Sigmoid colon (tissue), 7 donors: ENCODE measurements around the gene ARHGAP6. TPM values are rescaled to one million over a fixed set of nuclear protein-coding genes. Genes with fewer than 3 reads are reported as not detected.

Source experiments
- DNase-seq: peaks from one replicate; pipeline ENCODE4 v3.0.0-alpha.2; 2019
- H3K27ac ChIP-seq, 4 donors: fragments of 200-600 bp; sonication (generic); one replicate each; pipeline ENCODE4 v1.5.1; 2016 to 2019; ENCODE audit warnings: mild to moderate bottlenecking in 1 of 4
- H3K27me3 ChIP-seq, 3 donors: fragments of 200-600 bp; sonication (generic); one replicate each; pipeline ENCODE4 v1.5.1; 2019; ENCODE audit warnings: mild to moderate bottlenecking in 1 of 3
- H3K36me3 ChIP-seq, 4 donors: fragments of 200-600 bp; sonication (generic); one replicate each; pipeline ENCODE4 v1.5.1; 2016 to 2019
- H3K4me1 ChIP-seq, 4 donors: fragments of 200-600 bp; sonication (generic); one replicate each; pipeline ENCODE4 v1.5.1; 2017 to 2019
- H3K4me3 ChIP-seq, 4 donors: fragments of 200-600 bp; sonication (generic); one replicate each; pipeline ENCODE4 v1.5.1; 2017 to 2019; ENCODE audit warnings: mild to moderate bottlenecking in 2 of 4, moderate library complexity in 1 of 4
- H3K9me3 ChIP-seq, 4 donors: fragments of 200-600 bp in 3 of 4; sonication (generic) in 3 of 4; one replicate each; pipeline versions ENCODE4 v1.5.1 to v1.6.1; 2013 to 2019
- EP300 ChIP-seq, 4 donors: sonication (generic); formaldehyde crosslinking; IDR thresholded peaks; one replicate each; pipeline ENCODE4 v1.6.1; 2017; ENCODE audit warnings: antibody characterized with exemption in 4 of 4
- POLR2A ChIP-seq, 2 donors: fragments of 450-650 bp; IDR thresholded peaks; one replicate each; pipeline ENCODE4 v1.6.1; 2016; ENCODE audit warnings: antibody characterized with exemption in 2 of 2, mild to moderate bottlenecking in 2 of 2, moderate library complexity in 2 of 2
- POLR2AphosphoS5 ChIP-seq, 4 donors: sonication (generic); formaldehyde crosslinking; IDR thresholded peaks; one replicate each; pipeline ENCODE4 v1.6.1; 2017; ENCODE audit warnings: antibody characterized with exemption in 4 of 4
- WGBS, 2 donors: extraction: QIAGEN DNeasy Blood & Tissue Kit; methylation state at CpG; one replicate each; pipeline ENCODE4 v1.1.7; 2013; 5-methylcytosine and 5-hydroxymethylcytosine counted together
- intact Hi-C: fragments of 100-400 bp; cut with DNase I; formaldehyde crosslinking; loops from one replicate; pipeline ENCODE4 v1.15.1; 2023
- polyA plus RNA-seq, 3 donors: library from polyadenylated mRNA; stranded (reverse); fragments of 200-250 nt; gene quantifications; one replicate each; pipeline ENCODE4 v1.2.3, GENCODE V29; 2013
- total RNA-seq, 4 donors: library from RNA; depleted of rRNA; stranded (reverse); fragments of >200 nt; gene quantifications; one replicate each; pipeline ENCODE4 v1.1.0, GENCODE V29; 2016
- TF ChIP-seq, protein P1 (sequence below), 4 experiments: fragments of 450-650 bp in 3 of 4; fragments of 200-600 bp in 1 of 4; IDR thresholded peaks; one replicate each; pipeline ENCODE4 v1.5.1; 2016 to 2019; ENCODE audit warnings: antibody characterized with exemption in 4 of 4, mild to moderate bottlenecking in 3 of 4, moderate library complexity in 2 of 4
- donor health status: healthy with polysubstance abuse.
- donor health status: Bipolar disorder and iron deficiency.
- donor health status: healthy.

The ARHGAP6 gene
- total and polyA plus RNA-seq, 7 donors = 1.4 to 47.6 (median 36.2) TPM

DNA sequence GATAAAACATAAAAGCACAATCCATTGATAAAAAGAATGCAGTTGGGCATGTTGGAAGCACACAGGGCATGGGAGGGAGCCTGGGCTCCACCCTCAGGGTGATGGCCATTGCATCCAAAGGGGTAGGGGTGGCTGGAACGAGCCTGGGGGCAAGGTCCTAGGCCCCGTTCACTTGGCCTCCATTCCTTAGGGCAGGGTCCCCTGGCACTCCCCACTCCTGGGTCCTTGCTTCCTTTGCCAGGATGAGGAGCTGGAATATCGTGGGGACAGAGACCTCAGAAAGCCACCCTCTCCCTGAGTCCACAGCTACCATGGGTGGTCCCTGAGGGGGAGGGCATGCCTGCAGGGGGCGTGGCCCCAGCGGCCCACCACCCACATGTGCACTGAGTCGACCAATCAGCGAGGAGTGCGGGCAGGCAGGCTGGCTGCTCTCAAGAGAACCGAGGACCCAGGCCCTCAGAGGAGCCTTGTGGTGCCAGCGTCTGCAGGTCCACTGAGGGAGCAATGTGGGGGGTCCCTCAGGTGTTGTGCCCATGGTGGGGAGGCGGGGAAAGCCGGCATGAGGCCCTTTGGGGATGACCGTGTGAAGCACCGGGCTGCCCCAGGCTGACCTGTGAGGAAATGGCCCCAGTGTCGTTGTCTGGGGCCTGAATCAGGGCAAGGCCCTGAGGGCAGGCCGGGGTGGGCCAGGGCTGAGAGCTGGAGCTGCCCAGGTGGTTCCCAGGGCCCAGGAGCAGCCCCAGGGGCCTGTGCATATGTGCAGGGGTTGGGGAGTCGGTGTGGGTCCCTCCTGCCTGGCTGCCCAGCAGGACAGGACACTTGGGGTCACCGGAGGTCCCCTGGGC, 451.2 kb downstream of the ARHGAP6 start:
- no peak overlapping the region for H3K4me3 ChIP-seq
- H3K27me3 ChIP-seq = no peaks in the 10 kb centered on the region
- no peaks in the 10 kb centered on the region for H3K9me3 ChIP-seq
- TF ChIP-seq POLR2A (IDR thresholded peaks at IDR 0.05) (no peak), POLR2AphosphoS5 (IDR thresholded peaks at IDR 0.05) (no peak), EP300 (IDR thresholded peaks at IDR 0.05) (no peak)
- TF ChIP-seq, protein P1, sequence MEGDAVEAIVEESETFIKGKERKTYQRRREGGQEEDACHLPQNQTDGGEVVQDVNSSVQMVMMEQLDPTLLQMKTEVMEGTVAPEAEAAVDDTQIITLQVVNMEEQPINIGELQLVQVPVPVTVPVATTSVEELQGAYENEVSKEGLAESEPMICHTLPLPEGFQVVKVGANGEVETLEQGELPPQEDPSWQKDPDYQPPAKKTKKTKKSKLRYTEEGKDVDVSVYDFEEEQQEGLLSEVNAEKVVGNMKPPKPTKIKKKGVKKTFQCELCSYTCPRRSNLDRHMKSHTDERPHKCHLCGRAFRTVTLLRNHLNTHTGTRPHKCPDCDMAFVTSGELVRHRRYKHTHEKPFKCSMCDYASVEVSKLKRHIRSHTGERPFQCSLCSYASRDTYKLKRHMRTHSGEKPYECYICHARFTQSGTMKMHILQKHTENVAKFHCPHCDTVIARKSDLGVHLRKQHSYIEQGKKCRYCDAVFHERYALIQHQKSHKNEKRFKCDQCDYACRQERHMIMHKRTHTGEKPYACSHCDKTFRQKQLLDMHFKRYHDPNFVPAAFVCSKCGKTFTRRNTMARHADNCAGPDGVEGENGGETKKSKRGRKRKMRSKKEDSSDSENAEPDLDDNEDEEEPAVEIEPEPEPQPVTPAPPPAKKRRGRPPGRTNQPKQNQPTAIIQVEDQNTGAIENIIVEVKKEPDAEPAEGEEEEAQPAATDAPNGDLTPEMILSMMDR (IDR thresholded peaks at IDR 0.05) = no peak
- intact Hi-C loops = no loop called here
- no peaks in the 10 kb centered on the region for H3K36me3 ChIP-seq
- H3K27ac ChIP-seq = no peak overlapping the region
- 90 to 91% methylated on average over 18 of the region's 18 CpGs for WGBS, 2 donors
- no peak for DNase-seq
- H3K4me1 ChIP-seq = no peaks in the 10 kb centered on the region

DNA sequence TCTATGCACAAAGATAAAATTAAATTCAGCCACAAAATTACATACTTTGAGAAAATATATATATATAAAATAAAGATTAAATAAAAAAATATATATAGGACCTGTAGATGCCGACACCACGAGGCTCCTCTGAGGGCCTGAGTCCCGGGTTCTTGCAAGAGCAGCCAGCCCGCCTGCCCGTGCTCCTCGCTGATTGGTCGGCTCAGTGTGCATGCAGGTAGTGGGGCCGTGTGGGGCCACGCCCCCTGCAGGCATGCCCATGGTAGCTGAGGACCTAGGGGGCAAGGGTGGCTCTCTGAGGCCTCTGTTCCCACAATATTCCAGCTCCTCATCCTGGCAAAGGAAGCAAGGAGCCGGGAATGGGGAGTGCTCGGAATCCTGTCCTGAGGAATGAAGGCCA, 453.0 kb downstream of the ARHGAP6 start:
- no peaks in the 10 kb centered on the region for H3K27me3 ChIP-seq
- TF ChIP-seq EP300 (IDR thresholded peaks at IDR 0.05) (no peak), POLR2AphosphoS5 (IDR thresholded peaks at IDR 0.05) (no peak), POLR2A (IDR thresholded peaks at IDR 0.05) (no peak)
- TF ChIP-seq, protein P1 (IDR thresholded peaks at IDR 0.05) = no peak
- H3K4me3 ChIP-seq = no peak overlapping the region
- no peak overlapping the region for H3K27ac ChIP-seq
- no peaks in the 10 kb centered on the region for H3K36me3 ChIP-seq
- intact Hi-C loops = no loop called here
- DNase-seq = no peak
- H3K9me3 ChIP-seq = no peaks in the 10 kb centered on the region
- 92 to 94% methylated on average over 11 of the region's 11 CpGs for WGBS, 2 donors
- no peaks in the 10 kb centered on the region for H3K4me1 ChIP-seq

DNA sequence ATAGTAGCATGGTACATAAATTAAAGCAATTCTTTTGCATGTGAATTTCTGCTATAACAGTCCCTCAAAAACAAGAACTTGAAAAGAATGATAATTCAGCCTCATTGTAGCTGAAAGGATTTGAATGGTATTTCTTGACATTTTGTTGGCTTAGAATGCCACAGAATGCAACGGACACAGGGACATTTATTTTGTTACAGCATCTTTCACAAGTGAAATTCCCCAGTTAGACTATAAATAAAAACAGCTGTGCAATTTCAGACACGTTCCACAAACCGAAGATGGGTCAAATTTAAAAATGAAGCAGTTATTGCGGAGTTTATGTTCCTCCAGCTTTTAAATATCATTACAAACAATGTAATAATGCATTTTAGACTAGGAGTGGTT, 455.3 kb downstream of the ARHGAP6 start:
- Histone ChIP-seq H3K4me1 (no peaks in the 10 kb centered on the region), H3K27me3 (no peaks in the 10 kb centered on the region), H3K27ac (peak overlapping the region in 1 of 4 donors; percentile 13), H3K9me3 (no peaks in the 10 kb centered on the region), H3K36me3 (no peaks in the 10 kb centered on the region), H3K4me3 (no peak overlapping the region)
- DNase-seq = no peak
- TF ChIP-seq EP300 (IDR thresholded peaks at IDR 0.05) = no peak
- no peak for TF ChIP-seq POLR2AphosphoS5 (IDR thresholded peaks at IDR 0.05)
- TF ChIP-seq, protein P1 (IDR thresholded peaks at IDR 0.05) = no peak
- TF ChIP-seq POLR2A (IDR thresholded peaks at IDR 0.05) = no peak
- WGBS, 2 donors = 74 to 80% methylated on average over 4 of the region's 4 CpGs
- intact Hi-C loops = no loop called here

DNA sequence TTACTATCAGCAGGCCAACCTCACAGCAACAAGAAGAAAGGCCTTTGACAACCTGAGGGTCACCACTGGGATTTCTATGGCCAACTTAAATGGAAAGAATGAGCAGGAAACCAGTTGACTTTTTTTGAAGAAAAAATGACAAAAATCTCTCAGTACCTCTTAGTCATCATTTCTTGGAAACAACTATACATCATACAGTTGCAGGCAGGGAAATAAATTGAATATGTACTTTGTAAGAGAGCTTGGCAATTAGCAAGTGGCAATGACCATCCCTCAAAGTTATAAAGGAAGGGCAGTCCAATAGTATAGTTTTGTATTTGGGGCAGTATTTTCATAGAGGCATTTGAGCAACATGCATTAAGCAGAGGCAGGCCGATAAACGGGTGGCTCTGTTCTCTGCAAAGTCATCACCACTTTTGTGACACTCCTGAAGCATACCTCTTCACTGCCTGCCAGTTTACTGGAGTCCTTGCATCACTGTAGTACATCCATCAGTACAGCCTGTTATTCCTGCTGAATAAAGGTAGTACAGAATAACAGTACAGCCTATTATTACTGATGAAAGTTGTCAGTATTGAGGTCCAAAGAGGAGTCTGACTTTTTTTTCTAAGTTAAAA, 455.8 kb downstream of the ARHGAP6 start:
- Histone ChIP-seq H3K9me3 (no peaks in the 10 kb centered on the region), H3K27ac (peak overlapping the region in 1 of 4 donors; percentile 13), H3K27me3 (no peaks in the 10 kb centered on the region), H3K4me3 (no peak overlapping the region), H3K4me1 (no peaks in the 10 kb centered on the region), H3K36me3 (no peaks in the 10 kb centered on the region)
- WGBS, 2 donors = 88 to 92% methylated on average over 2 of the region's 2 CpGs
- DNase-seq = no peak
- intact Hi-C loops = no loop called here
- TF ChIP-seq, protein P1 (IDR thresholded peaks at IDR 0.05) = no peak
- TF ChIP-seq POLR2A (IDR thresholded peaks at IDR 0.05) = no peak
- TF ChIP-seq POLR2AphosphoS5 (IDR thresholded peaks at IDR 0.05) = no peak
- no peak for TF ChIP-seq EP300 (IDR thresholded peaks at IDR 0.05)
